ENCODE data around the gene HCK.

The HCK gene

DNA sequence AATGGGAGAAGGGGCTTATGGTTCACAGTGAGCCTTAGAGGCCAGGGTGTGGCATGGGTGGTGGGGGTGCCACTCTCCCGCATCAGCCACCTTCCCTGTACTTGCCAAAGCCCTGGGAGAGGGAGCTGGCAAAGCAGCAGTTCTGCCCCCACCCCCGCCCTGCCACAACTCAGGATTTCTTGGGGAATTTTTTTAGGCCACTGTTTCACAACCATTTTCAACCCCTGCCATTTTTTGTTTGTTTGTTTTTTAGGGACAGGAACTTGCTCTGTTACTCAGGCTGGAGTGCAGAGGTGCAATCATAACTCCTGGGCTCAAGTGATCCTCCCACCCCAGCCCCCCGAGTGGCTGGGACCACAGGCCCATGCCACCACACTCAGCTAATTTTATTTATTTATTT is 35.0 kb downstream of the HCK start:
- TF ChIP-seq, protein P1, sequence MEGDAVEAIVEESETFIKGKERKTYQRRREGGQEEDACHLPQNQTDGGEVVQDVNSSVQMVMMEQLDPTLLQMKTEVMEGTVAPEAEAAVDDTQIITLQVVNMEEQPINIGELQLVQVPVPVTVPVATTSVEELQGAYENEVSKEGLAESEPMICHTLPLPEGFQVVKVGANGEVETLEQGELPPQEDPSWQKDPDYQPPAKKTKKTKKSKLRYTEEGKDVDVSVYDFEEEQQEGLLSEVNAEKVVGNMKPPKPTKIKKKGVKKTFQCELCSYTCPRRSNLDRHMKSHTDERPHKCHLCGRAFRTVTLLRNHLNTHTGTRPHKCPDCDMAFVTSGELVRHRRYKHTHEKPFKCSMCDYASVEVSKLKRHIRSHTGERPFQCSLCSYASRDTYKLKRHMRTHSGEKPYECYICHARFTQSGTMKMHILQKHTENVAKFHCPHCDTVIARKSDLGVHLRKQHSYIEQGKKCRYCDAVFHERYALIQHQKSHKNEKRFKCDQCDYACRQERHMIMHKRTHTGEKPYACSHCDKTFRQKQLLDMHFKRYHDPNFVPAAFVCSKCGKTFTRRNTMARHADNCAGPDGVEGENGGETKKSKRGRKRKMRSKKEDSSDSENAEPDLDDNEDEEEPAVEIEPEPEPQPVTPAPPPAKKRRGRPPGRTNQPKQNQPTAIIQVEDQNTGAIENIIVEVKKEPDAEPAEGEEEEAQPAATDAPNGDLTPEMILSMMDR (IDR thresholded peaks at IDR 0.05; ENCODE audit: control insufficient read depth, insufficient read depth, low read depth, low read length, missing control alignments), result no peak
- DNase-seq (ENCODE audit: low read depth), result no peak

DNA sequence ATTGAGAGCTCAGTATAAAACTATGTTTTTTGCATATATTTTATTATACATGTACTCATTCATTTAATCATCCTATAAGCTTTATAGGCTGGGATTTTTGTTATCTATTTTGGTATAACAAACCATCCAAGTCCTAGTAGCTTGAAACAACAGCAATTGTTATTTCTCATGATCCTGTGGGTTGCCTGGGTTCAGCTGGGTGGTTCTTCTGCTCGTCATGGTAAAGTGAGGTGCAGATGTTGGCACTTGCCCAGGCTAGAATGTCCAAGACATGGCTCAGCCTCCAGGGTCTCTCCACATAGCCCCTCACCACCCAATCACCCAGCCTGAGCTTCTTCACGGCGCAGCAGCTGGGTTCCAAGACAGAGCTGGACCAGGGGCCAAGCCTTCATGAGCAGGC is 36.7 kb downstream of the HCK start:
- no peak for DNase-seq (ENCODE audit: low read depth)
- TF ChIP-seq, protein P1 (IDR thresholded peaks at IDR 0.05; ENCODE audit: control insufficient read depth, insufficient read depth, low read depth, low read length, missing control alignments), result no peak
- H3K4me3 ChIP-seq (ENCODE audit: control insufficient read depth, low read depth, low read length), result no peak overlapping the region

More for the DNA sequence above, 35.0 kb downstream of the HCK start:
- no peak overlapping the region for H3K4me3 ChIP-seq (ENCODE audit: control insufficient read depth, low read depth, low read length)

DNA sequence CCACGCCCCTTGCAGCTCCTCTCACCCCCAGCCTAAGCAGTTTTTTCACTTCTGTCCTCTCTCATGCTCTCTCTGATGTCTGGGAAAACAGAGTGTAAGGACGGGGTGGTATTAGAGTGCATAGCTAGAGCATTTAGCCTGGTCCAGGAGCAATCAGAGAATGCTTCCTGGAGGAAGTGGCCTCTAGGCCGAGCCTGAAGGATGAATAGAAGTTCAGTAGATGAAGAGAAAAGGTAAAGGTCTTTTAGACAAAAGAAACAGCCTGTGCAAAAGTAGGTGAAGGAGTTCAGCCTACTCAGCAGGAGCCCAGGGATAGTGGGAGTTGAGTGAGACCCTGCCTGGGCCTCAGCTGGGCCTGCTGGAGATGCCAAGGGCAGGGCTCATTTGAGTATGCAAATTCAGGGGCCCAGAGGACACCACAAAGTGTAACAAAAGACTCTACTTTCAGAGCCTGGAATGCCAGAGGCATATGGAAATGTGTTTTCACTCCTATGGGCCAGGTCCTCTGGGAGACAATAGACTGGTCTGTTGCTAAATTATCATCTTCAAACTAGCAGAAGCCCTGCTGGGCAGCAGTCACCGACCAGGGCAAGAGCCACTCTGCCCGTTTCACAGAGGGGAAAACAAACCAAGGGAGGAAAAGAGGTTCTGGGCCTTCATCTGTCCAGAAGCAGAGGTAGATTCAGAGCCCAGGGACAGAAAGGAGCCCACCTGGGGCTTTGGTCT is 37.8 kb downstream of the HCK start:
- TF ChIP-seq, protein P1 (IDR thresholded peaks at IDR 0.05; ENCODE audit: control insufficient read depth, insufficient read depth, low read depth, low read length, missing control alignments), result no peak
- H3K4me3 ChIP-seq (ENCODE audit: control insufficient read depth, low read depth, low read length), result no peak overlapping the region
- no peak for DNase-seq (ENCODE audit: low read depth)

DNA sequence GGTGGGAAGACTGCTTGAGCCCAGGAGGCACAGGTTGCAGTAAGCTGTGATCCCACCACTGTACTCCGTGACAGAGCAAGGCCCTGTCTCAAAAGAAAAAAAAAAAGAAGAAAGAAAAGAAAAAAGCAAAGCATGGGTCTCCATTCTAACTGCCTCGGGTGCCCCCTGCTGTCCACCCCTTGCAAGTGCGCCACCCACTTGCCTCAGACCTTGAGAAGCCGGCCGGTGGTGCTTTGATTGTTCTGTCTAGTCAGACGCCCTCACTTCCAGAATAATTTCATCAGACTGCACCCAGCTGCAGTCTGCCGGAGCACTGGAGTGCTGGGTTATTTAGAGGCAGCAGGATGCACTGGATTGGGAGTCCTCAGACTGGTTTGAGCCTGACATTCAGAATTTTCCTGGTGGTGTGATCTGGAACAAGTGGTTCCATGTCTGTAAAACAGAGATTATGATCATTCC is 39.9 kb downstream of the HCK start:
- TF ChIP-seq, protein P1 (IDR thresholded peaks at IDR 0.05; ENCODE audit: control insufficient read depth, insufficient read depth, low read depth, low read length, missing control alignments), result peak; percentile 94
- peak; percentile 33 for DNase-seq (ENCODE audit: low read depth)
- H3K4me3 ChIP-seq (ENCODE audit: control insufficient read depth, low read depth, low read length), result no peak overlapping the region

DNA sequence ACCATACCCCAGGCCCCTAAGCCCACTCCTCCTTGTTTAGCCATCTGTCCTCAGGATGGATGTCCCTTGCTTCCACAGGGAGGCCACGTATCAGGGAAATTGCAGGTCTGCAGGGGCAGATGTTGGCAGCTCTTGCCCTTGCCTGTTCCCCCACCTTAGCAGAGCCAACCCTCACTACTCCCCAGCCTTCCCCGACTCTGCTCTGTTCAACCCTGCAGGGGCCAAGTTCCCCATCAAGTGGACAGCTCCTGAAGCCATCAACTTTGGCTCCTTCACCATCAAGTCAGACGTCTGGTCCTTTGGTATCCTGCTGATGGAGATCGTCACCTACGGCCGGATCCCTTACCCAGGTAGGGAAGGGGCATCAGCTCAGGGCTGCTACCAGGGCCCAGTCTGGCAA is 46.7 kb downstream of the HCK start:
- no peak for DNase-seq (ENCODE audit: low read depth)
- TF ChIP-seq, protein P1 (IDR thresholded peaks at IDR 0.05; ENCODE audit: control insufficient read depth, insufficient read depth, low read depth, low read length, missing control alignments), result no peak
- no peak overlapping the region for H3K4me3 ChIP-seq (ENCODE audit: control insufficient read depth, low read depth, low read length)

DNA sequence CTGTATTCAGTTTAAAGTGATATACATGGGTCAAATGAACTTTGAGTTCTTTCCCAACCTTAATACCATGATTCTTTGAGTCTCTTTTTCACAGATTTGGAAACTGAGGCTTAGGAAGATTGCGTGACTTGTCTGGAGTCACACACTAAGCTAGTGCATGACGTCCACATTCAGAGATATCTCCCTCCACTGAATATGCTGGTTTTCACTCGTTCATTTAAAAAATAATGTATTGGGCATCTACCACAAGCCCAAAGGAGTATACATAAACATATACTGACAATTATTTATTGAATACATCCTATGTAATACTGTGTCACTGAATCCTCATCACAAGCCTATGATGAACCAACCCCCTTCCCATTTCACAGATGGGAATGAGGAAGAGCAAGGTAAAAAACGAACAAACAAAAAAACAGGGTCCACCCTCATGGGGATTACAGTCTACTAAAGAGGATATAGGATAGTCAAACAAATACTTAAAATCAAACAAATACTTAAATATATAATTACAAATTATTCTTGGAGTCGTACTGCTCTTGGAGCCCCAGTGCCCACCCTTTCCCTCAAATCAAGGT is 56.9 kb downstream of the HCK start:
- H3K4me3 ChIP-seq (ENCODE audit: control insufficient read depth, low read depth, low read length), result no peak overlapping the region; the same call in 1 of the 2 replicates
- TF ChIP-seq, protein P1 (IDR thresholded peaks at IDR 0.05; ENCODE audit: control insufficient read depth, insufficient read depth, low read depth, low read length, missing control alignments), result no peak
- DNase-seq (ENCODE audit: low read depth), result no peak
